HCT116 (cell line): ENCODE results near the gene VTN. TPM values are rescaled to one million over a fixed set of nuclear protein-coding genes. Genes with fewer than 3 reads are reported as not detected.

ENCODE experiments used
- ATAC-seq: fragments of 200-7000 bp; cut with Tn5 transposase; 2 replicates; pipeline ENCODE4 v1.9.1; 2020; ENCODE audit warnings: mild to moderate bottlenecking, moderate library complexity
- BruUV-seq: library from RNA; stranded (reverse); fragments of 400-500 nt; replicated peaks from 2 replicates; lab custom pipeline; 2021; lab: Mats Ljungman, UMichigan
- CTCF ChIA-PET: fragments of 300-600 bp; sonication (Branson Sonifier 250); formaldehyde crosslinking; loops from one replicate; lab custom pipeline; 2021; ENCODE audit warnings: antibody characterized with exemption; lab: Charles Lee
- POLR2A ChIA-PET: fragments of 300-600, 350-600 bp; sonication (Branson Sonifier 250); formaldehyde crosslinking; loops from one replicate; lab custom pipeline; 2021; ENCODE audit warnings: antibody characterized with exemption; lab: Charles Lee
- RAD21 ChIA-PET, 2 experiments: fragments of 300-600 bp; sonication (Branson Sonifier 250); formaldehyde crosslinking; loops; one replicate each; lab custom pipeline; 2023; ENCODE audit warnings: low total read pairs in 2 of 2; ENCODE audit not compliant: uncharacterized antibody in 2 of 2, unreplicated experiment in 2 of 2, low non-redundant PET in 1 of 2; lab: Charles Lee
- DNase-seq: peaks from one replicate; pipeline ENCODE4 v3.0.0-alpha.2; 2010; ENCODE audit warnings: low read depth, low spot score
- H2AFZ ChIP-seq: fragments of 200-600 bp; shearing (Covaris generic), sonication (generic); 2 replicates; pipeline ENCODE4 v1.6.1; 2017; ENCODE audit warnings: low read depth, mixed run types, mixed read lengths, antibody characterized with exemption, low read length; ENCODE audit not compliant: poor library complexity, severe bottlenecking
- H3K27ac ChIP-seq: 2 replicates; pipeline ENCODE4 v1.5.1; 2012; ENCODE audit warnings: low read depth, low read length
- H3K27me3 ChIP-seq: fragments of 200-600 bp; sonication (generic); 2 replicates; pipeline ENCODE4 v1.6.1; 2016; ENCODE audit warnings: mixed run types, low read length, mixed read lengths; ENCODE audit not compliant: insufficient read depth
- H3K36me3 ChIP-seq, 2 experiments: fragments of 200-500 bp in 1 of 2; fragments of 200-600 bp in 1 of 2; sonication (Bioruptor generic) in 1 of 2; sonication (generic) in 1 of 2; 2 replicates each; pipeline versions ENCODE4 v1.5.1 to v1.6.1; 2014 to 2016; ENCODE audit warnings: low read length in 2 of 2, inconsistent platforms in 1 of 2, mixed read lengths in 1 of 2, mixed run types in 1 of 2; ENCODE audit not compliant: insufficient read depth in 2 of 2, control insufficient read depth in 1 of 2
- H3K4me1 ChIP-seq, 2 experiments: fragments of 200-600 bp in 1 of 2; sonication (generic) in 1 of 2; 2 replicates each; pipeline versions ENCODE4 v1.5.1 to v1.6.1; 2012 to 2017; ENCODE audit warnings: low read length in 2 of 2, inconsistent platforms in 1 of 2, mild to moderate bottlenecking in 1 of 2, mixed read lengths in 1 of 2, mixed run types in 1 of 2, moderate library complexity in 1 of 2; ENCODE audit not compliant: insufficient read depth in 2 of 2, control insufficient read depth in 1 of 2
- H3K4me2 ChIP-seq: fragments of 200-600 bp; sonication (generic); 2 replicates; pipeline ENCODE4 v1.6.1; 2017; ENCODE audit warnings: mixed run types, low read length, mixed read lengths
- H3K4me3 ChIP-seq, 2 experiments: fragments of 200-600 bp in 1 of 2; sonication (generic) in 1 of 2; replicated peaks in 1 of 2; 2 replicates each; pipeline ENCODE4 v1.5.1; 2011 to 2016; ENCODE audit warnings: low read length in 2 of 2, control low read depth in 1 of 2, low read depth in 1 of 2, mild to moderate bottlenecking in 1 of 2, mixed read lengths in 1 of 2, mixed run types in 1 of 2
- H3K79me2 ChIP-seq: fragments of 200-600 bp; sonication (generic); 2 replicates; pipeline ENCODE4 v1.6.1; 2017; ENCODE audit warnings: mild to moderate bottlenecking, mixed run types, low read length, moderate library complexity, mixed read lengths; ENCODE audit not compliant: insufficient read depth
- H3K9ac ChIP-seq: fragments of 200-600 bp; sonication (generic); 2 replicates; pipeline ENCODE4 v1.6.1; 2016; ENCODE audit warnings: low read length, mixed read lengths
- H3K9me2 ChIP-seq: fragments of 200-600 bp; sonication (generic), shearing (Covaris generic); 2 replicates; pipeline ENCODE4 v1.6.1; 2017; ENCODE audit warnings: mixed run types, mild to moderate bottlenecking, moderate library complexity; ENCODE audit not compliant: insufficient read depth
- H3K9me3 ChIP-seq, 2 experiments: fragments of 200-500 bp in 1 of 2; fragments of 200-600 bp in 1 of 2; sonication (Bioruptor generic) in 1 of 2; sonication (generic) in 1 of 2; 2 replicates each; pipeline ENCODE4 v1.6.1; 2014 to 2017; ENCODE audit warnings: low read length in 2 of 2, mixed read lengths in 2 of 2, inconsistent platforms in 1 of 2, low read depth in 1 of 2, mild to moderate bottlenecking in 1 of 2, mixed run types in 1 of 2, moderate library complexity in 1 of 2; ENCODE audit not compliant: control insufficient read depth in 1 of 2, insufficient read depth in 1 of 2
- H4K20me1 ChIP-seq: fragments of 200-600 bp; sonication (generic), shearing (Covaris generic); 2 replicates; pipeline ENCODE4 v1.6.1; 2017; ENCODE audit warnings: mixed run types, mild to moderate bottlenecking, moderate library complexity; ENCODE audit not compliant: insufficient read depth
- CBX3 ChIP-seq: IDR thresholded peaks from 2 replicates; pipeline ENCODE4 v1.6.1; 2012; ENCODE audit warnings: low read depth
- EGR1 ChIP-seq: IDR thresholded peaks from 2 replicates; pipeline ENCODE4 v1.6.1; 2012; ENCODE audit warnings: low read depth
- EZH2 ChIP-seq: fragments of 200-600 bp; sonication (generic); IDR thresholded peaks from 2 replicates; pipeline ENCODE4 v1.6.1; 2017; ENCODE audit warnings: antibody characterized with exemption, mixed run types
- FOSL1 ChIP-seq: IDR thresholded peaks from 2 replicates; pipeline ENCODE4 v1.6.1; 2012; ENCODE audit warnings: low read depth
- POLR2A ChIP-seq: IDR thresholded peaks from 2 replicates; pipeline ENCODE4 v1.7.0; 2011; ENCODE audit warnings: borderline replicate concordance; ENCODE audit not compliant: insufficient read depth, insufficient read length; ENCODE audit errors: extremely low read depth
- SP1 ChIP-seq: IDR thresholded peaks from 2 replicates; pipeline ENCODE4 v1.6.1; 2012; ENCODE audit warnings: low read depth
- intact Hi-C: fragments of 100-400 bp; cut with micrococcal nuclease; formaldehyde crosslinking; loops from 2 replicates; pipeline ENCODE4 v1.10.0; 2022
- total RNA-seq: library from RNA; stranded (reverse); gene quantifications from one replicate; pipeline ENCODE4 v1.2.1, GENCODE V29; 2021; ENCODE audit not compliant: unreplicated experiment
- TF ChIP-seq, protein P1 (sequence below): IDR thresholded peaks from 2 replicates; pipeline ENCODE4 v1.6.1; 2012; ENCODE audit warnings: low read depth
- TF ChIP-seq, protein P2 (sequence below), 3 experiments: fragments of 200-600 bp in 1 of 3; sonication (generic) in 1 of 3; IDR thresholded peaks in 2 of 3; conservative IDR thresholded peaks in 1 of 3; 2 replicates each; pipeline ENCODE4 v1.5.1; 2012 to 2017; ENCODE audit warnings: low read depth in 2 of 3, low read length in 2 of 3, antibody characterized with exemption in 1 of 3, borderline replicate concordance in 1 of 3, control low read depth in 1 of 3, mild to moderate bottlenecking in 1 of 3, mixed read lengths in 1 of 3, mixed run types in 1 of 3, moderate library complexity in 1 of 3; ENCODE audit not compliant: insufficient read depth in 1 of 3
- TF ChIP-seq, protein P3 (sequence below): IDR thresholded peaks from 2 replicates; pipeline ENCODE4 v1.6.1; 2011; ENCODE audit warnings: mild to moderate bottlenecking, low read length, moderate library complexity; ENCODE audit not compliant: insufficient replicate concordance; ENCODE audit errors: extremely low read depth
- TF ChIP-seq, protein P4 (sequence below): IDR thresholded peaks from 2 replicates; pipeline ENCODE4 v1.6.1; 2012

Gene VTN
- total RNA-seq, 1 experiment from 2014 or later: 1.5 TPM

DNA sequence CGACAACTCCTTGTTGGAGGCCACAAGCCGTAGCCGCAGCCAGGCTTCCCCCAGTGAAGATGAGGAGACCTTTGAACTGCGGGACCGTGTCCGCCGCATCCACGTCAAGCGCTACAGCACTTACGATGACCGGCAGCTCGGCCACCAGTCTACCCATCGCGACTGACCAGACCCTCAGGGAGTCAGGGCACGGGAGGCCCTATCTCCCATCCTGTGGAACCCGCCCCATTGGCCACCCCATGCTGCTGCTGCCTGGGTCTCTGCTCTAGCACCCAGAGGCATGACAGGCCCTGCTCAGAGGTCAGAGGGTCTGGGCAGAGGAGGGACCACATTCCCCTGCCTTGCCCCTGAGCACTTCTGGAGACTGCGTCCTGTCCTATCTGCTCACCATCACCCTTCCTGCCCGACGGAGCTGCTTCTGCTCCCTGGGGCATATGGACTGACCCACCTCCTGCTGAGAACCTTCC, 25.6 kb downstream of the VTN start:
- H3K9me3 ChIP-seq: no peaks in the 10 kb centered on the region
- H2AFZ ChIP-seq: no peak overlapping the region
- H3K4me1 ChIP-seq: peaks cover 0 to 9% of the 10 kb centered on the region in 2 experiments; a peak in 2 of 4 replicates
- H4K20me1 ChIP-seq: no peaks in the 10 kb centered on the region
- H3K27me3 ChIP-seq: no peaks in the 10 kb centered on the region
- peaks cover 35 to 63% of the 10 kb centered on the region in 2 experiments for H3K36me3 ChIP-seq
- no peaks in the 10 kb centered on the region; the same call in 1 of the 2 replicates for H3K79me2 ChIP-seq
- ATAC-seq: no peak
- TF ChIP-seq EGR1 (no peak), EZH2 (no peak), FOSL1 (no peak), CBX3 (no peak), SP1 (no peak), POLR2A (no peak)
- TF ChIP-seq, protein P1, sequence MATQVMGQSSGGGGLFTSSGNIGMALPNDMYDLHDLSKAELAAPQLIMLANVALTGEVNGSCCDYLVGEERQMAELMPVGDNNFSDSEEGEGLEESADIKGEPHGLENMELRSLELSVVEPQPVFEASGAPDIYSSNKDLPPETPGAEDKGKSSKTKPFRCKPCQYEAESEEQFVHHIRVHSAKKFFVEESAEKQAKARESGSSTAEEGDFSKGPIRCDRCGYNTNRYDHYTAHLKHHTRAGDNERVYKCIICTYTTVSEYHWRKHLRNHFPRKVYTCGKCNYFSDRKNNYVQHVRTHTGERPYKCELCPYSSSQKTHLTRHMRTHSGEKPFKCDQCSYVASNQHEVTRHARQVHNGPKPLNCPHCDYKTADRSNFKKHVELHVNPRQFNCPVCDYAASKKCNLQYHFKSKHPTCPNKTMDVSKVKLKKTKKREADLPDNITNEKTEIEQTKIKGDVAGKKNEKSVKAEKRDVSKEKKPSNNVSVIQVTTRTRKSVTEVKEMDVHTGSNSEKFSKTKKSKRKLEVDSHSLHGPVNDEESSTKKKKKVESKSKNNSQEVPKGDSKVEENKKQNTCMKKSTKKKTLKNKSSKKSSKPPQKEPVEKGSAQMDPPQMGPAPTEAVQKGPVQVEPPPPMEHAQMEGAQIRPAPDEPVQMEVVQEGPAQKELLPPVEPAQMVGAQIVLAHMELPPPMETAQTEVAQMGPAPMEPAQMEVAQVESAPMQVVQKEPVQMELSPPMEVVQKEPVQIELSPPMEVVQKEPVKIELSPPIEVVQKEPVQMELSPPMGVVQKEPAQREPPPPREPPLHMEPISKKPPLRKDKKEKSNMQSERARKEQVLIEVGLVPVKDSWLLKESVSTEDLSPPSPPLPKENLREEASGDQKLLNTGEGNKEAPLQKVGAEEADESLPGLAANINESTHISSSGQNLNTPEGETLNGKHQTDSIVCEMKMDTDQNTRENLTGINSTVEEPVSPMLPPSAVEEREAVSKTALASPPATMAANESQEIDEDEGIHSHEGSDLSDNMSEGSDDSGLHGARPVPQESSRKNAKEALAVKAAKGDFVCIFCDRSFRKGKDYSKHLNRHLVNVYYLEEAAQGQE: no peak
- TF ChIP-seq, protein P2, sequence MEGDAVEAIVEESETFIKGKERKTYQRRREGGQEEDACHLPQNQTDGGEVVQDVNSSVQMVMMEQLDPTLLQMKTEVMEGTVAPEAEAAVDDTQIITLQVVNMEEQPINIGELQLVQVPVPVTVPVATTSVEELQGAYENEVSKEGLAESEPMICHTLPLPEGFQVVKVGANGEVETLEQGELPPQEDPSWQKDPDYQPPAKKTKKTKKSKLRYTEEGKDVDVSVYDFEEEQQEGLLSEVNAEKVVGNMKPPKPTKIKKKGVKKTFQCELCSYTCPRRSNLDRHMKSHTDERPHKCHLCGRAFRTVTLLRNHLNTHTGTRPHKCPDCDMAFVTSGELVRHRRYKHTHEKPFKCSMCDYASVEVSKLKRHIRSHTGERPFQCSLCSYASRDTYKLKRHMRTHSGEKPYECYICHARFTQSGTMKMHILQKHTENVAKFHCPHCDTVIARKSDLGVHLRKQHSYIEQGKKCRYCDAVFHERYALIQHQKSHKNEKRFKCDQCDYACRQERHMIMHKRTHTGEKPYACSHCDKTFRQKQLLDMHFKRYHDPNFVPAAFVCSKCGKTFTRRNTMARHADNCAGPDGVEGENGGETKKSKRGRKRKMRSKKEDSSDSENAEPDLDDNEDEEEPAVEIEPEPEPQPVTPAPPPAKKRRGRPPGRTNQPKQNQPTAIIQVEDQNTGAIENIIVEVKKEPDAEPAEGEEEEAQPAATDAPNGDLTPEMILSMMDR (IDR thresholded peaks at IDR 0.05 in 2 of 3, conservative IDR thresholded peaks at IDR 0.05 in 1 of 3; ENCODE audit: borderline replicate concordance in 1 of 3, insufficient read depth in 1 of 3, low read depth in 2 of 3, low read length in 2 of 3): no peak
- TF ChIP-seq, protein P3, sequence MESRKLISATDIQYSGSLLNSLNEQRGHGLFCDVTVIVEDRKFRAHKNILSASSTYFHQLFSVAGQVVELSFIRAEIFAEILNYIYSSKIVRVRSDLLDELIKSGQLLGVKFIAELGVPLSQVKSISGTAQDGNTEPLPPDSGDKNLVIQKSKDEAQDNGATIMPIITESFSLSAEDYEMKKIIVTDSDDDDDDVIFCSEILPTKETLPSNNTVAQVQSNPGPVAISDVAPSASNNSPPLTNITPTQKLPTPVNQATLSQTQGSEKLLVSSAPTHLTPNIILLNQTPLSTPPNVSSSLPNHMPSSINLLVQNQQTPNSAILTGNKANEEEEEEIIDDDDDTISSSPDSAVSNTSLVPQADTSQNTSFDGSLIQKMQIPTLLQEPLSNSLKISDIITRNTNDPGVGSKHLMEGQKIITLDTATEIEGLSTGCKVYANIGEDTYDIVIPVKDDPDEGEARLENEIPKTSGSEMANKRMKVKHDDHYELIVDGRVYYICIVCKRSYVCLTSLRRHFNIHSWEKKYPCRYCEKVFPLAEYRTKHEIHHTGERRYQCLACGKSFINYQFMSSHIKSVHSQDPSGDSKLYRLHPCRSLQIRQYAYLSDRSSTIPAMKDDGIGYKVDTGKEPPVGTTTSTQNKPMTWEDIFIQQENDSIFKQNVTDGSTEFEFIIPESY: no peak
- TF ChIP-seq, protein P4, sequence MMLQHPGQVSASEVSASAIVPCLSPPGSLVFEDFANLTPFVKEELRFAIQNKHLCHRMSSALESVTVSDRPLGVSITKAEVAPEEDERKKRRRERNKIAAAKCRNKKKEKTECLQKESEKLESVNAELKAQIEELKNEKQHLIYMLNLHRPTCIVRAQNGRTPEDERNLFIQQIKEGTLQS: no peak
- no peak overlapping the region for H3K4me3 ChIP-seq
- H3K9ac ChIP-seq: no peak overlapping the region
- ChIA-PET POLR2A (no interaction called here), CTCF (no interaction called here), RAD21 (no interaction called here)
- H3K9me2 ChIP-seq: no peaks in the 10 kb centered on the region
- H3K4me2 ChIP-seq: no peak overlapping the region
- H3K27ac ChIP-seq: no peak overlapping the region
- no peak for DNase-seq
- intact Hi-C loops: no loop called here
- BruUV-seq: no TSS peak
